SK-N-SH (cell line): ENCODE data around the gene PRRT1. TPM values are rescaled to one million over a fixed set of nuclear protein-coding genes. Genes with fewer than 3 reads are reported as not detected.

Experiments
- CTCF ChIA-PET: fragments of 300-600, 350-600 bp; formaldehyde crosslinking; extraction: SDS; loops from one replicate; lab custom pipeline; 2021; lab: Yijun Ruan, JAX
- POLR2A ChIA-PET: fragments of 350-600 bp; sonication (Branson Sonifier 250); formaldehyde crosslinking; extraction: SDS; loops from one replicate; lab custom pipeline; 2020; ENCODE audit warnings: antibody characterized with exemption, inconsistent platforms; lab: Yijun Ruan, JAX
- DNase-seq: peaks from one replicate; pipeline ENCODE4 v3.0.0; 2012
- H2AFZ ChIP-seq: fragments of 200-600 bp; sonication (generic); 2 replicates; pipeline ENCODE4 v1.8.1; 2016; ENCODE audit warnings: antibody characterized with exemption, mild to moderate bottlenecking, low read depth
- H3F3A ChIP-seq: fragments of 200-600 bp; sonication (generic); replicated peaks from 2 replicates; pipeline ENCODE3; 2016; ENCODE audit warnings: antibody characterized with exemption, mild to moderate bottlenecking; ENCODE audit not compliant: insufficient read depth
- H3K27ac ChIP-seq, 2 experiments: fragments of 200-500 bp in 1 of 2; fragments of 200-600 bp in 1 of 2; sonication (Bioruptor generic) in 1 of 2; sonication (generic), shearing (Covaris generic) in 1 of 2; 2 replicates each; pipeline versions ENCODE4 v1.5.1 to v1.6.1; 2014 to 2016; ENCODE audit warnings: low read depth in 2 of 2, inconsistent platforms in 1 of 2, low read length in 1 of 2, mild to moderate bottlenecking in 1 of 2, mixed read lengths in 1 of 2
- H3K27me3 ChIP-seq: fragments of 200-600 bp; sonication (generic), shearing (Covaris generic); 2 replicates; pipeline ENCODE4 v1.6.1; 2016; ENCODE audit warnings: mixed run types; ENCODE audit not compliant: insufficient read depth
- H3K36me3 ChIP-seq, 2 experiments: fragments of 200-500 bp in 1 of 2; fragments of 200-600 bp in 1 of 2; sonication (Bioruptor generic) in 1 of 2; sonication (generic) in 1 of 2; replicated peaks in 1 of 2; 2 replicates each; pipeline versions ENCODE3 to v1.5.1; 2014 to 2016; ENCODE audit warnings: low read length in 1 of 2, mild to moderate bottlenecking in 1 of 2; ENCODE audit not compliant: insufficient read depth in 2 of 2, control insufficient read depth in 1 of 2
- H3K4me1 ChIP-seq, 2 experiments: fragments of 200-500 bp in 1 of 2; fragments of 200-600 bp in 1 of 2; sonication (Bioruptor generic) in 1 of 2; sonication (generic), shearing (Covaris generic) in 1 of 2; 2 replicates each; pipeline versions ENCODE4 v1.5.1 to v1.6.1; 2014 to 2016; ENCODE audit warnings: low read depth in 1 of 2, low read length in 1 of 2, mixed run types in 1 of 2; ENCODE audit not compliant: insufficient read depth in 2 of 2, control insufficient read depth in 1 of 2
- H3K4me2 ChIP-seq: fragments of 200-600 bp; sonication (generic), shearing (Covaris generic); 2 replicates; pipeline ENCODE4 v1.6.1; 2017; ENCODE audit warnings: mixed run types
- H3K4me3 ChIP-seq, 2 experiments: fragments of 200-500 bp in 1 of 2; fragments of 200-600 bp in 1 of 2; sonication (Bioruptor generic) in 1 of 2; sonication (generic), shearing (Covaris generic) in 1 of 2; 2 replicates each; pipeline versions ENCODE4 v1.5.1 to v1.8.1; 2014 to 2016; ENCODE audit warnings: low read depth in 2 of 2, inconsistent platforms in 1 of 2, low read length in 1 of 2, mild to moderate bottlenecking in 1 of 2, mixed read lengths in 1 of 2, moderate library complexity in 1 of 2
- H3K79me2 ChIP-seq: fragments of 200-600 bp; sonication (generic); 2 replicates; pipeline ENCODE4 v1.8.1; 2017; ENCODE audit warnings: mild to moderate bottlenecking; ENCODE audit not compliant: insufficient read depth
- H3K9ac ChIP-seq: fragments of 200-600 bp; sonication (generic); 2 replicates; pipeline ENCODE4 v1.6.1; 2017; ENCODE audit warnings: mixed run types
- H3K9me2 ChIP-seq: fragments of 200-600 bp; sonication (generic); 2 replicates; pipeline ENCODE4 v1.6.1; 2017; ENCODE audit warnings: mixed run types
- H3K9me3 ChIP-seq: fragments of 200-600 bp; sonication (generic); 2 replicates; pipeline ENCODE4 v1.6.1; 2017; ENCODE audit warnings: mixed run types, mild to moderate bottlenecking, moderate library complexity
- H4K20me1 ChIP-seq: fragments of 200-600 bp; sonication (generic); 2 replicates; pipeline ENCODE4 v1.6.1; 2017; ENCODE audit warnings: mild to moderate bottlenecking, mixed run types; ENCODE audit not compliant: insufficient read depth
- CHD2 ChIP-seq: fragments of 150-350 bp; IDR thresholded peaks from 2 replicates; pipeline ENCODE4 v1.6.1; 2018; ENCODE audit warnings: low read length; ENCODE audit not compliant: partially characterized antibody
- ELF1 ChIP-seq: IDR thresholded peaks from 2 replicates; pipeline ENCODE4 v1.4.0; 2012
- FOXJ3 ChIP-seq: sonication (generic); formaldehyde crosslinking; IDR thresholded peaks from 2 replicates; pipeline ENCODE4 v1.5.1; 2020; ENCODE audit warnings: mild to moderate bottlenecking, missing genetic modification reagents
- GABPA ChIP-seq: IDR thresholded peaks from 2 replicates; pipeline ENCODE4 v1.4.0; 2012; ENCODE audit warnings: low read depth, mild to moderate bottlenecking
- JUND ChIP-seq: IDR thresholded peaks from 2 replicates; pipeline ENCODE4 v1.4.0; 2012
- MXI1 ChIP-seq: IDR thresholded peaks from 2 replicates; pipeline ENCODE4 v1.6.1; 2012; ENCODE audit warnings: mild to moderate bottlenecking, low read depth, low read length, improper control_type of control experiment
- NFIC ChIP-seq: IDR thresholded peaks from 2 replicates; pipeline ENCODE4 v1.4.0; 2012; ENCODE audit warnings: borderline replicate concordance
- RFX5 ChIP-seq: IDR thresholded peaks from 2 replicates; pipeline ENCODE4 v1.6.1; 2012; ENCODE audit warnings: mild to moderate bottlenecking, improper control_type of control experiment, low read length
- RXRA ChIP-seq: IDR thresholded peaks from 2 replicates; pipeline ENCODE4 v1.4.0; 2012; ENCODE audit warnings: low read depth, mild to moderate bottlenecking, borderline replicate concordance
- SIN3A ChIP-seq: IDR thresholded peaks from 2 replicates; pipeline ENCODE4 v1.6.1; 2012; ENCODE audit warnings: low read depth, mild to moderate bottlenecking, low read length, moderate library complexity, borderline replicate concordance
- TCF12 ChIP-seq: IDR thresholded peaks from 2 replicates; pipeline ENCODE4 v1.4.0; 2012
- TEAD4 ChIP-seq: IDR thresholded peaks from 2 replicates; pipeline ENCODE4 v1.4.0; 2012; ENCODE audit warnings: mild to moderate bottlenecking, borderline replicate concordance; ENCODE audit not compliant: insufficient read depth
- WGBS: methylation state at CpG from one replicate; pipeline ENCODE4 v1.1.6; 2017; ENCODE audit warnings: low lambda C conversion rate; 5-methylcytosine and 5-hydroxymethylcytosine counted together
- polyA plus RNA-seq, 3 experiments: library from polyadenylated mRNA; depleted of rRNA; stranded (reverse); fragments of >200 nt; gene quantifications; 2 replicates each; pipeline ENCODE4 v1.2.3, GENCODE V29; 2012
- TF ChIP-seq, protein P1 (sequence below): IDR thresholded peaks from 2 replicates; pipeline ENCODE4 v1.4.0; 2012; ENCODE audit warnings: low read depth, borderline replicate concordance
- TF ChIP-seq, protein P2 (sequence below): IDR thresholded peaks from 2 replicates; pipeline ENCODE4 v1.6.1; 2012; ENCODE audit warnings: mild to moderate bottlenecking, low read depth, low read length, moderate library complexity
- TF ChIP-seq, protein P3 (sequence below): fragments of 150-350 bp; IDR thresholded peaks from 2 replicates; pipeline ENCODE4 v1.6.1; 2017; ENCODE audit warnings: antibody characterized with exemption, low read length, low read depth, borderline replicate concordance
- TF ChIP-seq, protein P4 (sequence below): fragments of 200-600 bp; sonication (generic); IDR thresholded peaks from 2 replicates; pipeline ENCODE4 v1.6.1; 2017; ENCODE audit warnings: antibody characterized with exemption, mild to moderate bottlenecking, moderate library complexity
- TF ChIP-seq, protein P5 (sequence below): IDR thresholded peaks from 2 replicates; pipeline ENCODE4; 2012

Gene PRRT1
- polyA plus RNA-seq, 1 of the 3 experiments (the other 2 are of a cell fraction): 1.5 TPM

DNA sequence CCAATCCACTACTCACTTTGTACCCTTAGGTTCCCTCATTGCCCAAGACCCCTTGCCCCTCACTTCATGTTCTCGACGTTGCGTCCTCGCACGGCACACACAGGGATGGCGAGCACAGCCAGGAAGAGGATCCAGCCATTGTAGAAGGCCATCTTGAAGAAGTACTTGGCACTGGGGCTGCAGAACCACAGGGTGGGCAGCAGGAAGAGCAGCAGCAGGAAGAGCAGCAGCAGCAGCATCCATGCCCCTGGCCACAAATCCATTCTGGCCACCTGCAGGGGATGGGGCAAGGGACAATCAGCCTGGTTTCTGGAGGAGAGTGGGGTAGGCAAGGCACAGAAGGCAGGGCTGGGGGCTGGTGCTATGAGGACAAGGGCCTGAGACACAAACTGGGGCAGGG lies 19.5 kb upstream of the PRRT1 start:
- H3K79me2 ChIP-seq: peaks cover 42% of the 10 kb centered on the region
- no peak overlapping the region for H3K4me2 ChIP-seq
- no peak overlapping the region for H3K4me3 ChIP-seq
- CTCF ChIA-PET: interaction anchor here (1.1 kb wide), 1 partner anchor 17 kb away, joined by 5 read pairs; no protein-coding TSS in a partner anchor
- 100% methylated on average over 6 of the region's 6 CpGs for WGBS
- H3K9ac ChIP-seq: no peak overlapping the region
- POLR2A ChIA-PET: interaction anchor here (1.9 kb wide), 1 partner anchor 10 kb away, joined by 4 read pairs; no protein-coding TSS in a partner anchor
- no peaks in the 10 kb centered on the region for H3K9me2 ChIP-seq
- TF ChIP-seq TEAD4: no peak
- TF ChIP-seq SIN3A: no peak
- TF ChIP-seq, protein P1, sequence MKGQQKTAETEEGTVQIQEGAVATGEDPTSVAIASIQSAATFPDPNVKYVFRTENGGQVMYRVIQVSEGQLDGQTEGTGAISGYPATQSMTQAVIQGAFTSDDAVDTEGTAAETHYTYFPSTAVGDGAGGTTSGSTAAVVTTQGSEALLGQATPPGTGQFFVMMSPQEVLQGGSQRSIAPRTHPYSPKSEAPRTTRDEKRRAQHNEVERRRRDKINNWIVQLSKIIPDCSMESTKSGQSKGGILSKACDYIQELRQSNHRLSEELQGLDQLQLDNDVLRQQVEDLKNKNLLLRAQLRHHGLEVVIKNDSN: no peak
- no peak for TF ChIP-seq ELF1
- no peak for TF ChIP-seq GABPA
- TF ChIP-seq NFIC: no peak
- TF ChIP-seq TCF12: no peak
- no peak for TF ChIP-seq MXI1
- no peak for TF ChIP-seq FOXJ3 (CRISPR knock-in tag)
- TF ChIP-seq, protein P2, sequence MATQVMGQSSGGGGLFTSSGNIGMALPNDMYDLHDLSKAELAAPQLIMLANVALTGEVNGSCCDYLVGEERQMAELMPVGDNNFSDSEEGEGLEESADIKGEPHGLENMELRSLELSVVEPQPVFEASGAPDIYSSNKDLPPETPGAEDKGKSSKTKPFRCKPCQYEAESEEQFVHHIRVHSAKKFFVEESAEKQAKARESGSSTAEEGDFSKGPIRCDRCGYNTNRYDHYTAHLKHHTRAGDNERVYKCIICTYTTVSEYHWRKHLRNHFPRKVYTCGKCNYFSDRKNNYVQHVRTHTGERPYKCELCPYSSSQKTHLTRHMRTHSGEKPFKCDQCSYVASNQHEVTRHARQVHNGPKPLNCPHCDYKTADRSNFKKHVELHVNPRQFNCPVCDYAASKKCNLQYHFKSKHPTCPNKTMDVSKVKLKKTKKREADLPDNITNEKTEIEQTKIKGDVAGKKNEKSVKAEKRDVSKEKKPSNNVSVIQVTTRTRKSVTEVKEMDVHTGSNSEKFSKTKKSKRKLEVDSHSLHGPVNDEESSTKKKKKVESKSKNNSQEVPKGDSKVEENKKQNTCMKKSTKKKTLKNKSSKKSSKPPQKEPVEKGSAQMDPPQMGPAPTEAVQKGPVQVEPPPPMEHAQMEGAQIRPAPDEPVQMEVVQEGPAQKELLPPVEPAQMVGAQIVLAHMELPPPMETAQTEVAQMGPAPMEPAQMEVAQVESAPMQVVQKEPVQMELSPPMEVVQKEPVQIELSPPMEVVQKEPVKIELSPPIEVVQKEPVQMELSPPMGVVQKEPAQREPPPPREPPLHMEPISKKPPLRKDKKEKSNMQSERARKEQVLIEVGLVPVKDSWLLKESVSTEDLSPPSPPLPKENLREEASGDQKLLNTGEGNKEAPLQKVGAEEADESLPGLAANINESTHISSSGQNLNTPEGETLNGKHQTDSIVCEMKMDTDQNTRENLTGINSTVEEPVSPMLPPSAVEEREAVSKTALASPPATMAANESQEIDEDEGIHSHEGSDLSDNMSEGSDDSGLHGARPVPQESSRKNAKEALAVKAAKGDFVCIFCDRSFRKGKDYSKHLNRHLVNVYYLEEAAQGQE: no peak
- H3K36me3 ChIP-seq: peaks cover 0 to 33% of the 10 kb centered on the region in 2 experiments
- H3F3A ChIP-seq: peaks cover 8% of the 10 kb centered on the region
- H3K27me3 ChIP-seq: no peaks in the 10 kb centered on the region
- H2AFZ ChIP-seq: no peak overlapping the region
- H4K20me1 ChIP-seq: no peaks in the 10 kb centered on the region
- H3K4me1 ChIP-seq: peaks cover 0 to 17% of the 10 kb centered on the region in 2 experiments; a peak in 3 of 4 replicates
- no peak for DNase-seq
- H3K27ac ChIP-seq: no peak overlapping the region
- H3K9me3 ChIP-seq: no peaks in the 10 kb centered on the region

DNA sequence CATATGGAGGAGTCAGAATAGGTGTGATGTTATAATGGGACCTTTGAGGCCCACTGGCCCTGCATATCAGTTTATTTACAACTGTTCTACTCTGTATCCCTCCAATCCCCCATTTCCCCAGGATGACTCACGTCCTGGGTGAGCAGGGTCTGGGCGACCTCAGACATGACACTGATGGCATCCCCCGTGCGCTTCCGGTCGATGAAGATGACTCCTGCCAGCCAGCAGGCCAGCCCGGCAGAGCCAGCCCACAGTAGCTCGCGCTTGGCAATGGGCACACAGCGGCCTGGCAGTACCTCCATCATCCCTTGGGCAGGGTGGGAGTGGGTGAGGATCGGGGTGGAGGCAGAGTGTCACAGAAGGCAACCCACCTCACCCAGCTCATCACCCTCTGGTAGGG lies 18.6 kb upstream of the PRRT1 start:
- Histone ChIP-seq H3K9ac (no peak overlapping the region), H3K4me3 (no peak overlapping the region), H4K20me1 (no peaks in the 10 kb centered on the region), H3F3A (peaks cover 8% of the 10 kb centered on the region), H3K79me2 (peaks cover 37% of the 10 kb centered on the region), H3K4me2 (no peak overlapping the region), H3K4me1 (peaks cover 0 to 16% of the 10 kb centered on the region in 2 experiments; a peak in 3 of 4 replicates), H3K9me2 (no peaks in the 10 kb centered on the region), H3K9me3 (no peaks in the 10 kb centered on the region), H2AFZ (no peak overlapping the region), H3K27ac (no peak overlapping the region), H3K27me3 (no peaks in the 10 kb centered on the region), H3K36me3 (peaks cover 0 to 36% of the 10 kb centered on the region in 2 experiments)
- ChIA-PET POLR2A (interaction anchor here (1.0 to 1.9 kb wide), 2 partner anchors 9 to 59 kb away, joined by 3 to 4 read pairs; no protein-coding TSS in a partner anchor), CTCF (interaction anchor here (1.6 kb wide), 1 partner anchor 51 kb away, joined by 5 read pairs; no protein-coding TSS in a partner anchor)
- no peak for DNase-seq
- WGBS: 84% methylated on average over 7 of the region's 11 CpGs
- TF ChIP-seq, protein P3, sequence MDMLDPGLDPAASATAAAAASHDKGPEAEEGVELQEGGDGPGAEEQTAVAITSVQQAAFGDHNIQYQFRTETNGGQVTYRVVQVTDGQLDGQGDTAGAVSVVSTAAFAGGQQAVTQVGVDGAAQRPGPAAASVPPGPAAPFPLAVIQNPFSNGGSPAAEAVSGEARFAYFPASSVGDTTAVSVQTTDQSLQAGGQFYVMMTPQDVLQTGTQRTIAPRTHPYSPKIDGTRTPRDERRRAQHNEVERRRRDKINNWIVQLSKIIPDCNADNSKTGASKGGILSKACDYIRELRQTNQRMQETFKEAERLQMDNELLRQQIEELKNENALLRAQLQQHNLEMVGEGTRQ: no peak
- TF ChIP-seq JUND: no peak
- TF ChIP-seq RXRA: no peak
- TF ChIP-seq, protein P1: no peak
- no peak for TF ChIP-seq ELF1
- TF ChIP-seq, protein P4, sequence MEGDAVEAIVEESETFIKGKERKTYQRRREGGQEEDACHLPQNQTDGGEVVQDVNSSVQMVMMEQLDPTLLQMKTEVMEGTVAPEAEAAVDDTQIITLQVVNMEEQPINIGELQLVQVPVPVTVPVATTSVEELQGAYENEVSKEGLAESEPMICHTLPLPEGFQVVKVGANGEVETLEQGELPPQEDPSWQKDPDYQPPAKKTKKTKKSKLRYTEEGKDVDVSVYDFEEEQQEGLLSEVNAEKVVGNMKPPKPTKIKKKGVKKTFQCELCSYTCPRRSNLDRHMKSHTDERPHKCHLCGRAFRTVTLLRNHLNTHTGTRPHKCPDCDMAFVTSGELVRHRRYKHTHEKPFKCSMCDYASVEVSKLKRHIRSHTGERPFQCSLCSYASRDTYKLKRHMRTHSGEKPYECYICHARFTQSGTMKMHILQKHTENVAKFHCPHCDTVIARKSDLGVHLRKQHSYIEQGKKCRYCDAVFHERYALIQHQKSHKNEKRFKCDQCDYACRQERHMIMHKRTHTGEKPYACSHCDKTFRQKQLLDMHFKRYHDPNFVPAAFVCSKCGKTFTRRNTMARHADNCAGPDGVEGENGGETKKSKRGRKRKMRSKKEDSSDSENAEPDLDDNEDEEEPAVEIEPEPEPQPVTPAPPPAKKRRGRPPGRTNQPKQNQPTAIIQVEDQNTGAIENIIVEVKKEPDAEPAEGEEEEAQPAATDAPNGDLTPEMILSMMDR: no peak
- TF ChIP-seq CHD2: no peak
- TF ChIP-seq, protein P5, sequence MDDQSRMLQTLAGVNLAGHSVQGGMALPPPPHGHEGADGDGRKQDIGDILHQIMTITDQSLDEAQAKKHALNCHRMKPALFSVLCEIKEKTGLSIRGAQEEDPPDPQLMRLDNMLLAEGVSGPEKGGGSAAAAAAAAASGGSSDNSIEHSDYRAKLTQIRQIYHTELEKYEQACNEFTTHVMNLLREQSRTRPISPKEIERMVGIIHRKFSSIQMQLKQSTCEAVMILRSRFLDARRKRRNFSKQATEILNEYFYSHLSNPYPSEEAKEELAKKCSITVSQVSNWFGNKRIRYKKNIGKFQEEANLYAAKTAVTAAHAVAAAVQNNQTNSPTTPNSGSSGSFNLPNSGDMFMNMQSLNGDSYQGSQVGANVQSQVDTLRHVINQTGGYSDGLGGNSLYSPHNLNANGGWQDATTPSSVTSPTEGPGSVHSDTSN: no peak
- no peak for TF ChIP-seq NFIC
- no peak for TF ChIP-seq RFX5
